K562 (cell line): Measurements from ENCODE around the gene KAZALD1. TPM values are rescaled to one million over a fixed set of nuclear protein-coding genes. Genes with fewer than 3 reads are reported as not detected.

Source experiments
- ATF1 ChIP-seq, 2 experiments: fragments of 450-650 bp in 1 of 2; IDR thresholded peaks; 2 replicates each; pipeline ENCODE4 v1.6.1; 2016; ENCODE audit warnings: missing compliant biosample characterization in 1 of 2, missing genetic modification characterization in 1 of 2
- BMI1 ChIP-seq: fragments of 150-350 bp; IDR thresholded peaks from 2 replicates; pipeline ENCODE4 v1.6.1; 2014; ENCODE audit warnings: low read length
- CHD2 ChIP-seq: IDR thresholded peaks from 2 replicates; pipeline ENCODE4 v1.6.1; 2011; ENCODE audit warnings: low read depth, low read length
- CREBBP ChIP-seq: IDR thresholded peaks from one replicate; pipeline ENCODE4 v1.6.1; 2012; ENCODE audit warnings: low read depth, mild to moderate bottlenecking, control low read depth, inconsistent platforms, low read length
- FOSL1 ChIP-seq: fragments of 200-800 bp; sonication (Bioruptor generic); conservative IDR thresholded peaks from 2 replicates; pipeline ENCODE4 v1.6.1; 2016; ENCODE audit warnings: missing genetic modification characterization, missing compliant biosample characterization
- KDM2B ChIP-seq: fragments of 250-450 bp; sonication (Bioruptor Pico); IDR thresholded peaks from 2 replicates; pipeline ENCODE4 v1.8.0; 2021; ENCODE audit warnings: mild to moderate bottlenecking, moderate library complexity
- MAFG ChIP-seq: fragments of 450-650 bp; conservative IDR thresholded peaks from 2 replicates; pipeline ENCODE4 v1.6.1; 2016; ENCODE audit warnings: missing genetic modification characterization, missing compliant biosample characterization
- MXI1 ChIP-seq: IDR thresholded peaks from 2 replicates; pipeline ENCODE4 v1.6.1; 2011; ENCODE audit warnings: low read depth, mild to moderate bottlenecking, improper control_type of control experiment, low read length
- NFE2L1 ChIP-seq: fragments of 450-650 bp; IDR thresholded peaks from 2 replicates; pipeline ENCODE4 v1.6.1; 2016; ENCODE audit warnings: missing genetic modification characterization, low read depth, mild to moderate bottlenecking, missing compliant biosample characterization, moderate library complexity, borderline replicate concordance
- NR4A1 ChIP-seq, 2 experiments: fragments of 250-450 bp in 1 of 2; fragments of 450-650 bp in 1 of 2; sonication (Bioruptor Pico) in 1 of 2; IDR thresholded peaks; 2 replicates each; pipeline versions ENCODE4 v1.4.0 to v1.6.1; 2016 to 2020; ENCODE audit warnings: mild to moderate bottlenecking in 2 of 2, missing compliant biosample characterization in 1 of 2, missing genetic modification characterization in 1 of 2, moderate library complexity in 1 of 2
- POLR2B ChIP-seq: fragments of 450-650 bp; IDR thresholded peaks from 2 replicates; pipeline ENCODE4 v1.6.1; 2018; ENCODE audit warnings: low read depth; ENCODE audit not compliant: partially characterized antibody
- RBM25 ChIP-seq: fragments of 200-400 bp; formaldehyde crosslinking; IDR thresholded peaks from 2 replicates; pipeline ENCODE4 v1.6.1; 2018; ENCODE audit warnings: low read length, low read depth, moderate library complexity; ENCODE audit not compliant: severe bottlenecking
- SMARCA4 ChIP-seq: fragments of 450-650 bp; IDR thresholded peaks from 2 replicates; pipeline ENCODE4 v1.6.1; 2016
- SRSF1 ChIP-seq: fragments of 200-400 bp; formaldehyde crosslinking; IDR thresholded peaks from 2 replicates; pipeline ENCODE4 v1.6.1; 2017; ENCODE audit warnings: mild to moderate bottlenecking, low read depth, low read length, moderate library complexity
- SRSF3 ChIP-seq: fragments of 200-400 bp; formaldehyde crosslinking; IDR thresholded peaks from 2 replicates; pipeline ENCODE4 v1.6.1; 2016; ENCODE audit warnings: mild to moderate bottlenecking, low read length, moderate library complexity; ENCODE audit not compliant: insufficient read depth
- THRA ChIP-seq: fragments of 450-650 bp; IDR thresholded peaks from 2 replicates; pipeline ENCODE4 v1.6.1; 2017; ENCODE audit warnings: mild to moderate bottlenecking, moderate library complexity
- ZKSCAN3 ChIP-seq: fragments of 250-450 bp; sonication (Bioruptor Pico); IDR thresholded peaks from 2 replicates; pipeline ENCODE4 v1.4.0; 2020
- ZNF274 ChIP-seq: IDR thresholded peaks from 2 replicates; pipeline ENCODE4 v1.6.1; 2011; ENCODE audit warnings: low read depth, mild to moderate bottlenecking, low read length, moderate library complexity, borderline replicate concordance
- ZNF551 ChIP-seq: fragments of 250-450 bp; sonication (Bioruptor Pico); IDR thresholded peaks from 2 replicates; pipeline ENCODE4 v1.5.0; 2021; ENCODE audit warnings: mild to moderate bottlenecking, moderate library complexity
- ZNF79 ChIP-seq: fragments of 250-450 bp; sonication (Bioruptor Pico); IDR thresholded peaks from 2 replicates; pipeline ENCODE4 v1.4.0; 2020; ENCODE audit warnings: low read depth, mild to moderate bottlenecking, moderate library complexity
- polyA plus RNA-seq, 8 experiments: library from polyadenylated mRNA; depleted of rRNA in 4 of 8; stranded (reverse) in 5 of 8; unstranded in 3 of 8; fragments of >200 nt; fragmentation: Nextera tagmentation in 2 of 8; fragmentation: Illumina TruSeq in 1 of 8; extraction: Ambion mirVana in 2 of 8; extraction: Trizol in 1 of 8; gene quantifications; 2 replicates each; pipeline versions ENCODE4 v1.2.1 to v1.2.3, GENCODE V29; 2011 to 2014; ENCODE audit warnings: inconsistent platforms in 1 of 8, missing spikeins in 1 of 8
- total RNA-seq, 7 experiments: library from RNA; depleted of rRNA in 6 of 7; stranded (reverse); fragments of >200 nt in 6 of 7; fragmentation: Illumina TruSeq in 2 of 7; extraction: Trizol in 2 of 7; gene quantifications; 2 replicates each; pipeline versions ENCODE4 v1.2.1 to v1.2.3, GENCODE V29; 2011 to 2021; ENCODE audit warnings: low replicate concordance in 1 of 7
- TF ChIP-seq, protein P1 (sequence below): fragments of 450-650 bp; formaldehyde crosslinking; IDR thresholded peaks from 2 replicates; pipeline ENCODE4 v1.4.0; 2022; ENCODE audit warnings: missing genetic modification characterization
- TF ChIP-seq, protein P2 (sequence below), 3 experiments: fragments of 200-800 bp in 1 of 3; fragments of 250-450 bp in 1 of 3; fragments of 450-650 bp in 1 of 3; sonication (Bioruptor Pico) in 1 of 3; sonication (Bioruptor generic) in 1 of 3; formaldehyde crosslinking in 1 of 3; IDR thresholded peaks; 2 replicates each; pipeline versions ENCODE4 v1.6.1 to v1.8.0; 2016 to 2022; ENCODE audit warnings: mild to moderate bottlenecking in 2 of 3, missing genetic modification characterization in 2 of 3, missing compliant biosample characterization in 1 of 3, moderate library complexity in 1 of 3

Gene KAZALD1
- total and polyA plus RNA-seq, 9 of the 15 experiments (the other 6 are each of a cell fraction or from before 2014, with no cell fraction given): 0.15 to 10.0 (median 4.9) TPM

- TF ChIP-seq KDM2B (no peak), NFE2L1 (tag) (no peak), NR4A1 (CRISPR knock-in tag; IDR thresholded peaks at IDR 0.05) (no peak), NR4A1 (tag; IDR thresholded peaks at IDR 0.05) (no peak), ZKSCAN3 (CRISPR knock-in tag) (no peak), SMARCA4 (no peak), ATF1 (CRISPR knock-in tag; IDR thresholded peaks at IDR 0.05) (no peak), ATF1 (tag; IDR thresholded peaks at IDR 0.05) (no peak), RBM25 (no peak), SRSF1 (no peak), MAFG (no peak), ZNF79 (CRISPR knock-in tag) (no peak), THRA (no peak), CHD2 (no peak), SRSF3 (no peak), ZNF551 (CRISPR knock-in tag) (no peak), FOSL1 (no peak), BMI1 (no peak), MXI1 (no peak), ZNF274 (no peak), CREBBP (no peak), POLR2B (no peak)
- TF ChIP-seq, protein P1, sequence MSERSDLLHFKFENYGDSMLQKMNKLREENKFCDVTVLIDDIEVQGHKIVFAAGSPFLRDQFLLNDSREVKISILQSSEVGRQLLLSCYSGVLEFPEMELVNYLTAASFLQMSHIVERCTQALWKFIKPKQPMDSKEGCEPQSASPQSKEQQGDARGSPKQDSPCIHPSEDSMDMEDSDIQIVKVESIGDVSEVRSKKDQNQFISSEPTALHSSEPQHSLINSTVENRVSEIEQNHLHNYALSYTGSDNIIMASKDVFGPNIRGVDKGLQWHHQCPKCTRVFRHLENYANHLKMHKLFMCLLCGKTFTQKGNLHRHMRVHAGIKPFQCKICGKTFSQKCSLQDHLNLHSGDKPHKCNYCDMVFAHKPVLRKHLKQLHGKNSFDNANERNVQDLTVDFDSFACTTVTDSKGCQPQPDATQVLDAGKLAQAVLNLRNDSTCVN (CRISPR knock-in tag): no peak
- TF ChIP-seq, protein P2, sequence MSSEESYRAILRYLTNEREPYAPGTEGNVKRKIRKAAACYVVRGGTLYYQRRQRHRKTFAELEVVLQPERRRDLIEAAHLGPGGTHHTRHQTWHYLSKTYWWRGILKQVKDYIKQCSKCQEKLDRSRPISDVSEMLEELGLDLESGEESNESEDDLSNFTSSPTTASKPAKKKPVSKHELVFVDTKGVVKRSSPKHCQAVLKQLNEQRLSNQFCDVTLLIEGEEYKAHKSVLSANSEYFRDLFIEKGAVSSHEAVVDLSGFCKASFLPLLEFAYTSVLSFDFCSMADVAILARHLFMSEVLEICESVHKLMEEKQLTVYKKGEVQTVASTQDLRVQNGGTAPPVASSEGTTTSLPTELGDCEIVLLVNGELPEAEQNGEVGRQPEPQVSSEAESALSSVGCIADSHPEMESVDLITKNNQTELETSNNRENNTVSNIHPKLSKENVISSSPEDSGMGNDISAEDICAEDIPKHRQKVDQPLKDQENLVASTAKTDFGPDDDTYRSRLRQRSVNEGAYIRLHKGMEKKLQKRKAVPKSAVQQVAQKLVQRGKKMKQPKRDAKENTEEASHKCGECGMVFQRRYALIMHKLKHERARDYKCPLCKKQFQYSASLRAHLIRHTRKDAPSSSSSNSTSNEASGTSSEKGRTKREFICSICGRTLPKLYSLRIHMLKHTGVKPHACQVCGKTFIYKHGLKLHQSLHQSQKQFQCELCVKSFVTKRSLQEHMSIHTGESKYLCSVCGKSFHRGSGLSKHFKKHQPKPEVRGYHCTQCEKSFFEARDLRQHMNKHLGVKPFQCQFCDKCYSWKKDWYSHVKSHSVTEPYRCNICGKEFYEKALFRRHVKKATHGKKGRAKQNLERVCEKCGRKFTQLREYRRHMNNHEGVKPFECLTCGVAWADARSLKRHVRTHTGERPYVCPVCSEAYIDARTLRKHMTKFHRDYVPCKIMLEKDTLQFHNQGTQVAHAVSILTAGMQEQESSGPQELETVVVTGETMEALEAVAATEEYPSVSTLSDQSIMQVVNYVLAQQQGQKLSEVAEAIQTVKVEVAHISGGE (CRISPR knock-in tag; IDR thresholded peaks at IDR 0.05): no peak
Measured at GRCh38 chr10:101067356-101068083, 5.7 kb downstream of the KAZALD1 start (continued).
